A673 (cell line): ENCODE data around the gene CCDC88B. TPM values are rescaled to one million over a fixed set of nuclear protein-coding genes. Genes with fewer than 3 reads are reported as not detected.

Experiments used
- BruUV-seq: library from RNA; stranded (reverse); fragments of 400-500 nt; replicated peaks from 2 replicates; lab custom pipeline; 2021; lab: Mats Ljungman, UMichigan
- CTCF ChIA-PET: fragments of 300-600 bp; sonication (Branson Sonifier 250); formaldehyde crosslinking; loops from one replicate; lab custom pipeline; 2022; ENCODE audit warnings: antibody characterized with exemption; lab: Charles Lee
- POLR2A ChIA-PET: fragments of 300-600 bp; sonication (Branson Sonifier 250); formaldehyde crosslinking; loops from one replicate; lab custom pipeline; 2022; ENCODE audit warnings: antibody characterized with exemption; ENCODE audit not compliant: low non-redundant PET; lab: Charles Lee
- DNase-seq: peaks from one replicate; pipeline ENCODE4 v3.0.0-alpha.2; 2015; ENCODE audit warnings: low spot score
- H3K27ac ChIP-seq: fragments of 200-600 bp; sonication (generic); 2 replicates; pipeline ENCODE4 v1.5.1; 2016; ENCODE audit warnings: mixed run types, low read depth, mild to moderate bottlenecking, mixed read lengths, antibody characterized with exemption, low read length; ENCODE audit not compliant: poor library complexity, severe bottlenecking
- H3K27me3 ChIP-seq: fragments of 200-600 bp; sonication (generic); replicated peaks from 2 replicates; pipeline ENCODE4 v1.6.1; 2017; ENCODE audit warnings: mixed run types, low read depth, mild to moderate bottlenecking, mixed read lengths, antibody characterized with exemption, low read length; ENCODE audit not compliant: insufficient read depth, poor library complexity
- H3K36me3 ChIP-seq: fragments of 200-600 bp; sonication (generic); 2 replicates; pipeline ENCODE4 v1.6.1; 2016; ENCODE audit warnings: mixed run types, mild to moderate bottlenecking, mixed read lengths, antibody characterized with exemption, low read length; ENCODE audit not compliant: insufficient read depth, poor library complexity, severe bottlenecking
- H3K4me1 ChIP-seq: fragments of 200-600 bp; sonication (generic); 2 replicates; pipeline ENCODE4 v1.6.1; 2017; ENCODE audit warnings: mixed run types, mild to moderate bottlenecking, mixed read lengths, antibody characterized with exemption, low read length; ENCODE audit not compliant: insufficient read depth, poor library complexity, severe bottlenecking
- H3K4me3 ChIP-seq: fragments of 200-600 bp; sonication (generic); 2 replicates; pipeline ENCODE4 v1.5.1; 2016; ENCODE audit warnings: low read depth, mixed run types, mild to moderate bottlenecking, mixed read lengths, low read length; ENCODE audit not compliant: poor library complexity, severe bottlenecking
- H3K9me3 ChIP-seq: fragments of 200-600 bp; sonication (generic); 2 replicates; pipeline ENCODE4 v1.6.1; 2016; ENCODE audit warnings: mixed run types, low read depth, mild to moderate bottlenecking, mixed read lengths, antibody characterized with exemption, low read length; ENCODE audit not compliant: poor library complexity, severe bottlenecking
- EZH2 ChIP-seq: fragments of 200-600 bp; sonication (generic); IDR thresholded peaks from 2 replicates; pipeline ENCODE4 v1.6.1; 2017; ENCODE audit warnings: borderline replicate concordance, low read depth, mild to moderate bottlenecking, mixed read lengths, antibody characterized with exemption, low read length; ENCODE audit not compliant: poor library complexity, severe bottlenecking
- intact Hi-C: fragments of 100-400 bp; cut with micrococcal nuclease; formaldehyde crosslinking; loops from one replicate; pipeline ENCODE4 v1.10.0; 2022; ENCODE audit not compliant: unreplicated experiment
- total RNA-seq: library from RNA; stranded (reverse); gene quantifications from 2 replicates; pipeline ENCODE4 v1.2.3, GENCODE V29; 2021
- TF ChIP-seq, protein P1 (sequence below): fragments of 300-800, 200-600 bp; sonication (generic); conservative IDR thresholded peaks from 2 replicates; pipeline ENCODE4 v1.5.1; 2017; ENCODE audit warnings: low read depth, mild to moderate bottlenecking, antibody characterized with exemption, low read length, moderate library complexity, mixed read lengths

The CCDC88B gene
- total RNA-seq, 1 experiment from 2014 or later = 0.47 TPM

DNA sequence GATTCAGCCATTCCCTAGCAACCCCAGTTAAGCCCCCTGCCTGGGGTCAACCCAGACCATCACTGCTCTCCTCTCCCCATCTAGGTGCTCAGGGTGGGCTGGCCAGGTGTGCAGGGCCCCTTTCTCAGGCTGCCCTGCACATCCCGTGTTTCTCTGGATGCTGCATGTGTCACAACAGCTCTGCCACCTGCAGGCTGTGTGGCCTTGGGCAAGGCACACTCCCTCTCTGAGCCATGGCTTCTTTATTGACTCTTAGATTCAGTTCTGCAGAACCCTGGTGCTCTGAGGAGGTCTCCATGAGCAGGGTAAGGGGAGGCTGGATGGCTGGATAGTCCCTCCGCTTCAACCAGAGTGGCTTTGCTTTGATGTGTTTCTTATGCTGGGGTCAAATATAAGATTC is 43.6 kb downstream of the CCDC88B start:
- Histone ChIP-seq H3K27ac (no peak overlapping the region), H3K4me1 (no peaks in the 10 kb centered on the region), H3K4me3 (no peak overlapping the region), H3K9me3 (no peaks in the 10 kb centered on the region), H3K36me3 (no peaks in the 10 kb centered on the region), H3K27me3 (no peaks in the 10 kb centered on the region)
- no peak for DNase-seq
- intact Hi-C loops = no loop called here
- no TSS peak for BruUV-seq
- no peak for TF ChIP-seq EZH2
- TF ChIP-seq, protein P1, sequence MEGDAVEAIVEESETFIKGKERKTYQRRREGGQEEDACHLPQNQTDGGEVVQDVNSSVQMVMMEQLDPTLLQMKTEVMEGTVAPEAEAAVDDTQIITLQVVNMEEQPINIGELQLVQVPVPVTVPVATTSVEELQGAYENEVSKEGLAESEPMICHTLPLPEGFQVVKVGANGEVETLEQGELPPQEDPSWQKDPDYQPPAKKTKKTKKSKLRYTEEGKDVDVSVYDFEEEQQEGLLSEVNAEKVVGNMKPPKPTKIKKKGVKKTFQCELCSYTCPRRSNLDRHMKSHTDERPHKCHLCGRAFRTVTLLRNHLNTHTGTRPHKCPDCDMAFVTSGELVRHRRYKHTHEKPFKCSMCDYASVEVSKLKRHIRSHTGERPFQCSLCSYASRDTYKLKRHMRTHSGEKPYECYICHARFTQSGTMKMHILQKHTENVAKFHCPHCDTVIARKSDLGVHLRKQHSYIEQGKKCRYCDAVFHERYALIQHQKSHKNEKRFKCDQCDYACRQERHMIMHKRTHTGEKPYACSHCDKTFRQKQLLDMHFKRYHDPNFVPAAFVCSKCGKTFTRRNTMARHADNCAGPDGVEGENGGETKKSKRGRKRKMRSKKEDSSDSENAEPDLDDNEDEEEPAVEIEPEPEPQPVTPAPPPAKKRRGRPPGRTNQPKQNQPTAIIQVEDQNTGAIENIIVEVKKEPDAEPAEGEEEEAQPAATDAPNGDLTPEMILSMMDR = no peak
- ChIA-PET POLR2A (no interaction called here), CTCF (no interaction called here)

DNA sequence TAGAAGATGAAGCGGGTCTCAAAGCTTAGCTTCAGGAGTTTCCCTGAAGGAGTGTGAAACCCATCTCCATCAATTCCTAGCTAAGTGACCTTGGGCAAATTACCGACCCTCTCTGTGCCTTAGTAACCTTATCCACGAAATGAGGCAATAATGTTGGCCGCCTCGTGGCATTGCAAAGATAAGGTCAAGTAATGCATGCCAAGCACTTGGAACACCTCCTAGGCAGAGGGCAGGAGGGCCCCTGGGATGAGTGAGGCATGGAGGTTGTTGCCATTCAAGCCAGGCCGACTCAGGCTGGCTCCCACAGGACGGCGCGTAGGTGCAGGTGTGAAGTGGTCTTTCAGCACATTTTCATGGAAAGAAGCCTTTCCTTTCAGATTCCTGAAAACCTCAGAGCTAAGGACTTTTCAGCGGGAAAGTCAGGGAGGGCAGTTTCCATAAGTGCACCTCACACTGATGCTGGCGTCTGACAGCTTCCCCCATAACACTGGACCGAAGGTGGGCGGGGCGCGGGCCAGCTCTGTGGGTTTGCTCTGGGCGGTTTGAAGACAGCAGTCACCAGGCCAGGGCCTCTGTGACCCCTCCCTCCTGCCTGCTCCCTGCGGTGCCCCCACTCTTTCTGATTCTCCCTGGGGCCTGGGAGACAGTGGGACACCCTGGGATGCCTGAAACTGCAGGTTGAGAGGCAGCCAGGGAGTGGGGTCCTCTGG is 44.2 kb downstream of the CCDC88B start:
- intact Hi-C loops = no loop called here
- H3K9me3 ChIP-seq = no peaks in the 10 kb centered on the region
- no TSS peak for BruUV-seq
- no peak for TF ChIP-seq EZH2
- TF ChIP-seq, protein P1 = no peak
- H3K36me3 ChIP-seq = no peaks in the 10 kb centered on the region
- no peaks in the 10 kb centered on the region for H3K4me1 ChIP-seq
- CTCF ChIA-PET = no interaction called here
- no peak overlapping the region for H3K4me3 ChIP-seq
- POLR2A ChIA-PET = no interaction called here
- no peak overlapping the region for H3K27ac ChIP-seq
- DNase-seq = no peak
- H3K27me3 ChIP-seq = no peaks in the 10 kb centered on the region

DNA sequence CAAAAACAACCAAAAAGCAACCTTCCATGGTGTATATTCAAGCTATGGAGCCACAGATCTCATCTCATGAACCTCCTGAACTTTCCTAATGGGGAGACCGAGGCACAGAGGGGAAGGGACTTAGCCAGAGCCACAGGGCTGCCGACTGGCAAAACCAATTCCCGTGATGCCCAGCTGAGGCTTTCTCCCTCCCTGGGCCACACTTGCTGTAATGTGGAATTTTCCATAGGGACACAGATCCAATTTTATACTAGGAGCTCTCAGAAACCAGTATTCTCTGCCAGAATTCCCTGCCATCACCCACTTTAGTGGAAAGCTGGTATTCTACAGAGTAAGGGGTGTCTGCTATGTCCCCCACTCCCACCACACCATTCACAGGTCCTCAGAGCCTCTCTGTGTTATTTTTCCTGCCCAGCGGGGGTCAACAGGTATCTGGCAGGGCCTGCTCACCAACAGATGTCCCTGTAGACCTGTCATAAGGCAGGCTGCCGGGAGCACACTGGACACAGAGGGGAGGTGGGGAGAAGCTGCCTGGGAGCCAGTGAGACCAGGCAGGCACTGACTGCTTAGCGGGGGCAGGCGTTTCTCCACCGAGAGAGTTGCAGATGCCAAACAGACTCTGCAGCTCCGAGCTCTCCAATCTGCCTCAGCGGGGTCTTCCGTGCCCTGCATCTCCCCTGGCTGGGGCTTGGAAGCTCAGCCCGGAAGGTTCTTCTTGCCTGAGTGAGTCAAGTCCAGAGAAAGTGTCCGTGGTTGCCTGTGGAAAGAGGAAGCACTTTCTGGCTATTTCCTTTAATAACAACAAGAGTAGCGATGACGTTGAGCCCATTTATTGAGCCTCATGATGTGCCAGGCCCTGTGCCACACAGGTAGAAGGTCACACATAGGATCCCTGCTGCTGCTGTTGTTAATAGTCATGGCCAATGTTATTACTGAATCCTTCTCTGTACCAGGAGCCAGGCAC is 45.3 kb downstream of the CCDC88B start:
- BruUV-seq = no TSS peak
- Histone ChIP-seq H3K27me3 (no peaks in the 10 kb centered on the region), H3K36me3 (no peaks in the 10 kb centered on the region), H3K9me3 (no peaks in the 10 kb centered on the region), H3K27ac (no peak overlapping the region), H3K4me3 (no peak overlapping the region), H3K4me1 (no peaks in the 10 kb centered on the region)
- CTCF ChIA-PET = interaction anchor here (0.6 kb wide), 1 partner anchor 64 kb away, joined by 3 read pairs; no protein-coding TSS in a partner anchor
- POLR2A ChIA-PET = no interaction called here
- intact Hi-C loops = no loop called here
- no peak for DNase-seq
- TF ChIP-seq EZH2 = no peak
- TF ChIP-seq, protein P1 = no peak
